H9 (cell line): ENCODE measurements around the gene DELE1. TPM values are rescaled to one million over a fixed set of nuclear protein-coding genes. Genes with fewer than 3 reads are reported as not detected.

Experiments
- DNase-seq: peaks from one replicate; pipeline ENCODE4 v3.0.0-alpha.2; 2017
- H2AFZ ChIP-seq: one replicate; pipeline ENCODE4 v1.6.1; 2013; ENCODE audit warnings: mild to moderate bottlenecking, low read length, control low read depth, moderate library complexity
- H2AK5ac ChIP-seq: 2 replicates; pipeline ENCODE4 v1.6.1; 2013; ENCODE audit warnings: low read length, control low read depth, mixed read lengths; ENCODE audit not compliant: insufficient read length
- H2BK120ac ChIP-seq: one replicate; pipeline ENCODE4 v1.6.1; 2013; ENCODE audit warnings: low read depth, mild to moderate bottlenecking, low read length, control low read depth, inconsistent platforms; ENCODE audit not compliant: poor library complexity, severe bottlenecking
- H2BK12ac ChIP-seq: 2 replicates; pipeline ENCODE4 v1.6.1; 2013; ENCODE audit warnings: low read length, control low read depth, mixed read lengths, low read depth; ENCODE audit not compliant: insufficient read length
- H2BK15ac ChIP-seq: 2 replicates; pipeline ENCODE4 v1.6.1; 2013; ENCODE audit warnings: low read depth, low read length, control low read depth
- H2BK20ac ChIP-seq: one replicate; pipeline ENCODE4 v1.6.1; 2013; ENCODE audit warnings: low read depth, mild to moderate bottlenecking, low read length, control low read depth, inconsistent platforms; ENCODE audit not compliant: poor library complexity, severe bottlenecking
- H2BK5ac ChIP-seq: 2 replicates; pipeline ENCODE4 v1.6.1; 2013; ENCODE audit warnings: low read length, control low read depth, mixed read lengths; ENCODE audit not compliant: insufficient read length
- H3K14ac ChIP-seq: 2 replicates; pipeline ENCODE4 v1.6.1; 2013; ENCODE audit warnings: low read length, control low read depth; ENCODE audit not compliant: insufficient read depth
- H3K18ac ChIP-seq: 2 replicates; pipeline ENCODE4 v1.6.1; 2013; ENCODE audit warnings: low read depth, mild to moderate bottlenecking, mixed read lengths, low read length, control low read depth; ENCODE audit not compliant: insufficient read length
- H3K23ac ChIP-seq: 2 replicates; pipeline ENCODE4 v1.6.1; 2013; ENCODE audit warnings: low read length, control low read depth, mixed read lengths, low read depth; ENCODE audit not compliant: insufficient read length
- H3K23me2 ChIP-seq: 2 replicates; pipeline ENCODE4 v1.6.1; 2013; ENCODE audit warnings: low read depth, mild to moderate bottlenecking, mixed read lengths, low read length, control low read depth; ENCODE audit not compliant: insufficient read length, poor library complexity, severe bottlenecking
- H3K27ac ChIP-seq: 2 replicates; pipeline ENCODE4 v1.5.1; 2013; ENCODE audit warnings: low read length, control low read depth, mixed read lengths, low read depth; ENCODE audit not compliant: insufficient read length
- H3K27me3 ChIP-seq: 2 replicates; pipeline ENCODE4 v1.6.1; 2013; ENCODE audit warnings: low read length, control low read depth, inconsistent platforms; ENCODE audit not compliant: insufficient read depth
- H3K4ac ChIP-seq: 2 replicates; pipeline ENCODE4 v1.6.1; 2013; ENCODE audit warnings: low read depth, mild to moderate bottlenecking, control low read depth, inconsistent platforms, low read length, moderate library complexity
- H3K4me1 ChIP-seq: 2 replicates; pipeline ENCODE4 v1.6.1; 2013; ENCODE audit warnings: low read length, control low read depth, inconsistent platforms; ENCODE audit not compliant: insufficient read depth
- H3K4me2 ChIP-seq: 2 replicates; pipeline ENCODE4 v1.6.1; 2013; ENCODE audit warnings: low read length, control low read depth, mixed read lengths; ENCODE audit not compliant: insufficient read length, insufficient read depth
- H3K56ac ChIP-seq: 2 replicates; pipeline ENCODE4 v1.6.1; 2013; ENCODE audit warnings: low read depth, mild to moderate bottlenecking, mixed read lengths, low read length, control low read depth; ENCODE audit not compliant: insufficient read length
- H3K79me1 ChIP-seq: 2 replicates; pipeline ENCODE4 v1.6.1; 2013; ENCODE audit warnings: low read depth, mild to moderate bottlenecking, moderate library complexity, low read length, control low read depth, inconsistent platforms; ENCODE audit not compliant: insufficient read depth, poor library complexity, severe bottlenecking
- H3K79me2 ChIP-seq: 2 replicates; pipeline ENCODE4 v1.6.1; 2013; ENCODE audit warnings: low read length, control low read depth, inconsistent platforms; ENCODE audit not compliant: insufficient read depth
- H3K9ac ChIP-seq: 2 replicates; pipeline ENCODE4 v1.6.1; 2013; ENCODE audit warnings: low read length, control low read depth, mixed read lengths; ENCODE audit not compliant: insufficient read length; ENCODE audit errors: extremely low read depth
- H3K9me3 ChIP-seq: one replicate; pipeline ENCODE4 v1.6.1; 2013; ENCODE audit warnings: low read depth, low read length, inconsistent platforms; ENCODE audit not compliant: control insufficient read depth
- H3T11ph ChIP-seq: one replicate; pipeline ENCODE4 v1.6.1; 2013; ENCODE audit warnings: mild to moderate bottlenecking, low read length, control low read depth, inconsistent platforms
- H4K20me1 ChIP-seq: one replicate; pipeline ENCODE4 v1.6.1; 2013; ENCODE audit not compliant: control insufficient read depth, insufficient read length, insufficient read depth
- H4K5ac ChIP-seq: 2 replicates; pipeline ENCODE4 v1.6.1; 2013; ENCODE audit warnings: low read depth, mild to moderate bottlenecking, mixed read lengths, low read length, control low read depth; ENCODE audit not compliant: insufficient read length
- H4K8ac ChIP-seq: replicated peaks from 2 replicates; pipeline ENCODE4 v1.6.1; 2013; ENCODE audit warnings: low read length, control low read depth, mixed read lengths, low read depth; ENCODE audit not compliant: insufficient read length
- H4K91ac ChIP-seq: 2 replicates; pipeline ENCODE4 v1.6.1; 2013; ENCODE audit warnings: low read depth, mild to moderate bottlenecking, moderate library complexity, mixed read lengths, low read length, control low read depth; ENCODE audit not compliant: insufficient read length
- H3K27ac Mint-ChIP-seq, 3 experiments: 2 replicates in 2 of 3; 3 replicates in 1 of 3; pipeline ENCODE4 v1.8.0; 2020 to 2021; ENCODE audit warnings: mixed read lengths in 3 of 3, mild to moderate bottlenecking in 1 of 3, moderate library complexity in 1 of 3
- H3K27me3 Mint-ChIP-seq: 2 replicates; pipeline ENCODE4 v1.8.0; 2021; ENCODE audit warnings: low read depth, mild to moderate bottlenecking, moderate library complexity, mixed read lengths
- H3K36me3 Mint-ChIP-seq, 3 experiments: 2 replicates in 2 of 3; 3 replicates in 1 of 3; pipeline ENCODE4 v1.8.0; 2020 to 2021; ENCODE audit warnings: low read depth in 3 of 3, mixed read lengths in 3 of 3; ENCODE audit not compliant: insufficient read depth in 1 of 3
- H3K4me1 Mint-ChIP-seq, 2 experiments: 2 replicates each; pipeline ENCODE4 v1.8.0; 2020; ENCODE audit warnings: mixed read lengths in 2 of 2
- H3K4me3 Mint-ChIP-seq, 2 experiments: 2 replicates in 1 of 2; 3 replicates in 1 of 2; pipeline ENCODE4 v1.8.0; 2020 to 2021; ENCODE audit warnings: mild to moderate bottlenecking in 2 of 2, mixed read lengths in 2 of 2, moderate library complexity in 1 of 2
- H3K9me3 Mint-ChIP-seq, 2 experiments: 2 replicates in 1 of 2; 3 replicates in 1 of 2; pipeline ENCODE4 v1.8.0; 2020; ENCODE audit warnings: mild to moderate bottlenecking in 2 of 2, mixed read lengths in 2 of 2, moderate library complexity in 1 of 2
- WGBS: extraction: QIAGEN DNeasy Blood & Tissue Kit; methylation state at CpG from one replicate; pipeline ENCODE4 v1.1.7; 2013; ENCODE audit warnings: missing lambda C conversion rate, low lambda C conversion rate, mixed read lengths; ENCODE audit not compliant: insufficient read length; ENCODE audit errors: extremely low coverage; 5-methylcytosine and 5-hydroxymethylcytosine counted together
- total RNA-seq: library from RNA; stranded (reverse); gene quantifications from 2 replicates; pipeline ENCODE4 v1.2.1, GENCODE V29; 2021
- TF ChIP-seq, protein P1 (sequence below): fragments of 200-600 bp; sonication (generic); conservative IDR thresholded peaks from 3 replicates; pipeline ENCODE4 v1.8.0; 2021; ENCODE audit warnings: antibody characterized with exemption, mild to moderate bottlenecking

The DELE1 gene
- total RNA-seq, 1 experiment from 2014 or later, result 75.3 TPM

DNA sequence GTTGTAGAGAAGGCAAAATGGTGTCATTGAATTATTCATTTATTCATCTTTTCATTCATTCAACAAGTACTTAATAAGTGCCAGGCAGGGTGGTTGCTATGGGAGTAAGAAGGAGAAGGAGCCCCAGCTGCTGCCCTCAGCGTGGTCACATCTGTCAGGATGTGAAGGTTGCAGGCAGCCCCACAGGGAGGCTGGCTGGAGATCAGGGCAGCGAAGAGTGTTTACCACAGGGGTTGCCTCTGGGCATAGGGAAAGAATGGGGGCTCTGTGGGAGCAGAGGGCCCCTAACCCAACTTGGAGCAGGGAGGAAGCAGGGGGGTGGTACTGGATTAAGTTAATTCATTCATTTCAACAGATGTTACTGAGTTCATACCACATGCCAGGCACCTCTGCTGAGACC is 28.3 kb downstream of the DELE1 start:
- Histone ChIP-seq H2AFZ (no peak overlapping the region), H3T11ph (no peak overlapping the region), H4K5ac (no peak overlapping the region), H3K9me3 (no peaks in the 10 kb centered on the region), H3K23ac (no peak overlapping the region), H3K4me1 (no peaks in the 10 kb centered on the region; the same call in 1 of the 2 replicates), H3K79me2 (no peaks in the 10 kb centered on the region), H2BK20ac (no peak overlapping the region), H2BK5ac (no peak overlapping the region), H4K8ac (no peak overlapping the region), H3K27ac (no peak overlapping the region), H3K79me1 (no peaks in the 10 kb centered on the region), H2BK15ac (no peak overlapping the region), H3K56ac (no peak overlapping the region), H3K27me3 (no peaks in the 10 kb centered on the region), H3K23me2 (no peaks in the 10 kb centered on the region), H4K20me1 (no peaks in the 10 kb centered on the region), H3K9ac (no peak overlapping the region), H3K18ac (no peak overlapping the region), H3K14ac (no peak overlapping the region), H3K4me2 (no peak overlapping the region), H3K4ac (no peak overlapping the region), H4K91ac (no peak overlapping the region), H2AK5ac (no peak overlapping the region), H2BK120ac (no peak overlapping the region), H2BK12ac (no peak overlapping the region)
- Mint-ChIP-seq H3K36me3 (no peaks in the 10 kb centered on the region), H3K4me1 (peaks cover 13 to 14% of the 10 kb centered on the region in 2 experiments), H3K27me3 (peaks cover 3% of the 10 kb centered on the region; the same call in 1 of the 2 replicates), H3K4me3 (no peak overlapping the region), H3K27ac (no peak overlapping the region), H3K9me3 (no peaks in the 10 kb centered on the region; a peak in 1 of 5 replicates)
- DNase-seq, result no peak
- no CpG with 5 or more reads among the region's 2 CpGs for WGBS
- TF ChIP-seq, protein P1, sequence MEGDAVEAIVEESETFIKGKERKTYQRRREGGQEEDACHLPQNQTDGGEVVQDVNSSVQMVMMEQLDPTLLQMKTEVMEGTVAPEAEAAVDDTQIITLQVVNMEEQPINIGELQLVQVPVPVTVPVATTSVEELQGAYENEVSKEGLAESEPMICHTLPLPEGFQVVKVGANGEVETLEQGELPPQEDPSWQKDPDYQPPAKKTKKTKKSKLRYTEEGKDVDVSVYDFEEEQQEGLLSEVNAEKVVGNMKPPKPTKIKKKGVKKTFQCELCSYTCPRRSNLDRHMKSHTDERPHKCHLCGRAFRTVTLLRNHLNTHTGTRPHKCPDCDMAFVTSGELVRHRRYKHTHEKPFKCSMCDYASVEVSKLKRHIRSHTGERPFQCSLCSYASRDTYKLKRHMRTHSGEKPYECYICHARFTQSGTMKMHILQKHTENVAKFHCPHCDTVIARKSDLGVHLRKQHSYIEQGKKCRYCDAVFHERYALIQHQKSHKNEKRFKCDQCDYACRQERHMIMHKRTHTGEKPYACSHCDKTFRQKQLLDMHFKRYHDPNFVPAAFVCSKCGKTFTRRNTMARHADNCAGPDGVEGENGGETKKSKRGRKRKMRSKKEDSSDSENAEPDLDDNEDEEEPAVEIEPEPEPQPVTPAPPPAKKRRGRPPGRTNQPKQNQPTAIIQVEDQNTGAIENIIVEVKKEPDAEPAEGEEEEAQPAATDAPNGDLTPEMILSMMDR, result no peak
